ENCODE data around the gene UNC13A.

Gene UNC13A

GRCh38 chr19:17610384-17610783 is 77.8 kb downstream of the UNC13A start:
- Histone ChIP-seq H3K4me3 (ENCODE audit: low read depth in 1 of 2, low read length in 2 of 2) (no peak overlapping the region), H3K36me3 (ENCODE audit: insufficient read depth, low read length) (no peaks in the 10 kb centered on the region), H3K27me3 (ENCODE audit: control insufficient read depth in 1 of 2, insufficient read depth in 2 of 2, low read length in 2 of 2) (peaks cover 0 to 16% of the 10 kb centered on the region in 2 donors), H3K27ac (ENCODE audit: low read depth, low read length) (no peak overlapping the region), H3K9ac (ENCODE audit: low read length) (no peak overlapping the region), H3K9me3 (ENCODE audit: low read length) (no peaks in the 10 kb centered on the region), H3K4me1 (ENCODE audit: insufficient read depth, low read length) (no peaks in the 10 kb centered on the region)

- Histone ChIP-seq H3K36me3 (ENCODE audit: insufficient read depth, low read length) (no peaks in the 10 kb centered on the region), H3K9ac (ENCODE audit: low read length) (no peak overlapping the region), H3K4me1 (ENCODE audit: insufficient read depth, low read length) (no peaks in the 10 kb centered on the region), H3K4me3 (ENCODE audit: low read depth in 1 of 2, low read length in 2 of 2) (no peak overlapping the region), H3K27me3 (ENCODE audit: control insufficient read depth in 1 of 2, insufficient read depth in 2 of 2, low read length in 2 of 2) (peaks cover 0 to 28% of the 10 kb centered on the region in 2 donors), H3K9me3 (ENCODE audit: low read length) (no peaks in the 10 kb centered on the region), H3K27ac (ENCODE audit: low read depth, low read length) (no peak overlapping the region)
Measured at GRCh38 chr19:17607936-17608335, 80.2 kb downstream of the UNC13A start.

GRCh38 chr19:17606590-17607185 is 81.5 kb downstream of the UNC13A start:
- Histone ChIP-seq H3K4me1 (ENCODE audit: insufficient read depth, low read length) (no peaks in the 10 kb centered on the region), H3K27ac (ENCODE audit: low read depth, low read length) (no peak overlapping the region), H3K4me3 (ENCODE audit: low read depth in 1 of 2, low read length in 2 of 2) (no peak overlapping the region), H3K27me3 (ENCODE audit: control insufficient read depth in 1 of 2, insufficient read depth in 2 of 2, low read length in 2 of 2) (peaks cover 4 to 36% of the 10 kb centered on the region in 2 donors), H3K36me3 (ENCODE audit: insufficient read depth, low read length) (no peaks in the 10 kb centered on the region), H3K9me3 (ENCODE audit: low read length) (no peaks in the 10 kb centered on the region), H3K9ac (ENCODE audit: low read length) (no peak overlapping the region)

- no peaks in the 10 kb centered on the region for H3K4me1 ChIP-seq (ENCODE audit: insufficient read depth, low read length)
- H3K9ac ChIP-seq (ENCODE audit: low read length) = no peak overlapping the region
- H3K27me3 ChIP-seq (ENCODE audit: control insufficient read depth in 1 of 2, insufficient read depth in 2 of 2, low read length in 2 of 2) = peaks cover 4 to 36% of the 10 kb centered on the region in 2 donors
- no peak overlapping the region for H3K27ac ChIP-seq (ENCODE audit: low read depth, low read length)
- no peak overlapping the region for H3K4me3 ChIP-seq (ENCODE audit: low read depth in 1 of 2, low read length in 2 of 2)
- H3K9me3 ChIP-seq (ENCODE audit: low read length) = no peaks in the 10 kb centered on the region
- H3K36me3 ChIP-seq (ENCODE audit: insufficient read depth, low read length) = no peaks in the 10 kb centered on the region
Measured at GRCh38 chr19:17605761-17606589, 82.2 kb downstream of the UNC13A start.

- Histone ChIP-seq H3K36me3 (ENCODE audit: insufficient read depth, low read length) (no peaks in the 10 kb centered on the region), H3K4me1 (ENCODE audit: insufficient read depth, low read length) (no peaks in the 10 kb centered on the region), H3K9ac (ENCODE audit: low read length) (no peak overlapping the region), H3K27me3 (ENCODE audit: control insufficient read depth in 1 of 2, insufficient read depth in 2 of 2, low read length in 2 of 2) (peaks cover 4 to 36% of the 10 kb centered on the region in 2 donors), H3K9me3 (ENCODE audit: low read length) (no peaks in the 10 kb centered on the region), H3K4me3 (ENCODE audit: low read depth in 1 of 2, low read length in 2 of 2) (no peak overlapping the region), H3K27ac (ENCODE audit: low read depth, low read length) (no peak overlapping the region)
Measured at GRCh38 chr19:17605117-17605516, 83.0 kb downstream of the UNC13A start.

GRCh38 chr19:17604372-17605025 is 83.7 kb downstream of the UNC13A start:
- no peaks in the 10 kb centered on the region for H3K4me1 ChIP-seq (ENCODE audit: insufficient read depth, low read length)
- no peak overlapping the region for H3K4me3 ChIP-seq (ENCODE audit: low read depth in 1 of 2, low read length in 2 of 2)
- no peaks in the 10 kb centered on the region for H3K9me3 ChIP-seq (ENCODE audit: low read length)
- H3K9ac ChIP-seq (ENCODE audit: low read length) = no peak overlapping the region
- H3K36me3 ChIP-seq (ENCODE audit: insufficient read depth, low read length) = no peaks in the 10 kb centered on the region
- peaks cover 4 to 36% of the 10 kb centered on the region in 2 donors for H3K27me3 ChIP-seq (ENCODE audit: control insufficient read depth in 1 of 2, insufficient read depth in 2 of 2, low read length in 2 of 2)
- H3K27ac ChIP-seq (ENCODE audit: low read depth, low read length) = no peak overlapping the region

- Histone ChIP-seq H3K9ac (ENCODE audit: low read length) (no peak overlapping the region), H3K27me3 (ENCODE audit: control insufficient read depth in 1 of 2, insufficient read depth in 2 of 2, low read length in 2 of 2) (peaks cover 4 to 36% of the 10 kb centered on the region in 2 donors), H3K4me3 (ENCODE audit: low read depth in 1 of 2, low read length in 2 of 2) (no peak overlapping the region), H3K27ac (ENCODE audit: low read depth, low read length) (no peak overlapping the region), H3K36me3 (ENCODE audit: insufficient read depth, low read length) (no peaks in the 10 kb centered on the region), H3K9me3 (ENCODE audit: low read length) (no peaks in the 10 kb centered on the region), H3K4me1 (ENCODE audit: insufficient read depth, low read length) (no peaks in the 10 kb centered on the region)
Measured at GRCh38 chr19:17602872-17603510, 85.2 kb downstream of the UNC13A start.

- Histone ChIP-seq H3K9ac (ENCODE audit: low read length) (no peak overlapping the region), H3K4me1 (ENCODE audit: insufficient read depth, low read length) (no peaks in the 10 kb centered on the region), H3K9me3 (ENCODE audit: low read length) (no peaks in the 10 kb centered on the region), H3K27me3 (ENCODE audit: control insufficient read depth in 1 of 2, insufficient read depth in 2 of 2, low read length in 2 of 2) (peaks cover 4 to 36% of the 10 kb centered on the region in 2 donors), H3K27ac (ENCODE audit: low read depth, low read length) (no peak overlapping the region), H3K4me3 (ENCODE audit: low read depth in 1 of 2, low read length in 2 of 2) (no peak overlapping the region), H3K36me3 (ENCODE audit: insufficient read depth, low read length) (no peaks in the 10 kb centered on the region)
Measured at GRCh38 chr19:17602217-17602616, 85.9 kb downstream of the UNC13A start.

GRCh38 chr19:17601683-17602082 is 86.5 kb downstream of the UNC13A start:
- Histone ChIP-seq H3K4me1 (ENCODE audit: insufficient read depth, low read length) (no peaks in the 10 kb centered on the region), H3K27me3 (ENCODE audit: control insufficient read depth in 1 of 2, insufficient read depth in 2 of 2, low read length in 2 of 2) (peaks cover 4 to 33% of the 10 kb centered on the region in 2 donors), H3K9me3 (ENCODE audit: low read length) (no peaks in the 10 kb centered on the region), H3K9ac (ENCODE audit: low read length) (no peak overlapping the region), H3K27ac (ENCODE audit: low read depth, low read length) (no peak overlapping the region), H3K4me3 (ENCODE audit: low read depth in 1 of 2, low read length in 2 of 2) (no peak overlapping the region), H3K36me3 (ENCODE audit: insufficient read depth, low read length) (no peaks in the 10 kb centered on the region)

- Histone ChIP-seq H3K9ac (ENCODE audit: low read length) (no peak overlapping the region), H3K27ac (ENCODE audit: low read depth, low read length) (no peak overlapping the region), H3K36me3 (ENCODE audit: insufficient read depth, low read length) (no peaks in the 10 kb centered on the region), H3K4me3 (ENCODE audit: low read depth in 1 of 2, low read length in 2 of 2) (no peak overlapping the region), H3K4me1 (ENCODE audit: insufficient read depth, low read length) (no peaks in the 10 kb centered on the region), H3K9me3 (ENCODE audit: low read length) (no peaks in the 10 kb centered on the region), H3K27me3 (ENCODE audit: control insufficient read depth in 1 of 2, insufficient read depth in 2 of 2, low read length in 2 of 2) (peaks cover 4 to 14% of the 10 kb centered on the region in 2 donors)
Measured at GRCh38 chr19:17599780-17600179, 88.4 kb downstream of the UNC13A start.

GRCh38 chr19:17598953-17599352 is 89.2 kb downstream of the UNC13A start:
- no peaks in the 10 kb centered on the region for H3K4me1 ChIP-seq (ENCODE audit: insufficient read depth, low read length)
- no peak overlapping the region for H3K9ac ChIP-seq (ENCODE audit: low read length)
- H3K9me3 ChIP-seq (ENCODE audit: low read length) = no peaks in the 10 kb centered on the region
- H3K36me3 ChIP-seq (ENCODE audit: insufficient read depth, low read length) = no peaks in the 10 kb centered on the region
- H3K27ac ChIP-seq (ENCODE audit: low read depth, low read length) = no peak overlapping the region
- H3K4me3 ChIP-seq (ENCODE audit: low read depth in 1 of 2, low read length in 2 of 2) = no peak overlapping the region
- peaks cover 4 to 8% of the 10 kb centered on the region in 2 donors for H3K27me3 ChIP-seq (ENCODE audit: control insufficient read depth in 1 of 2, insufficient read depth in 2 of 2, low read length in 2 of 2)
